GM12865 (cell line): ENCODE data around the gene SALL1.

Experiments used
- DNase-seq: peaks from one replicate; pipeline ENCODE4 v3.0.0; 2010; ENCODE audit warnings: low read depth
- H3K4me3 ChIP-seq: 2 replicates; pipeline ENCODE4 v1.5.1; 2011; ENCODE audit warnings: mild to moderate bottlenecking, low read depth, low read length, control low read depth
- TF ChIP-seq, protein P1 (sequence below): IDR thresholded peaks from 2 replicates; pipeline ENCODE4 v1.5.1; 2011; ENCODE audit warnings: low read length, control low read depth, low read depth, inconsistent platforms; ENCODE audit not compliant: insufficient read depth; ENCODE audit errors: missing control alignments

The SALL1 gene

DNA sequence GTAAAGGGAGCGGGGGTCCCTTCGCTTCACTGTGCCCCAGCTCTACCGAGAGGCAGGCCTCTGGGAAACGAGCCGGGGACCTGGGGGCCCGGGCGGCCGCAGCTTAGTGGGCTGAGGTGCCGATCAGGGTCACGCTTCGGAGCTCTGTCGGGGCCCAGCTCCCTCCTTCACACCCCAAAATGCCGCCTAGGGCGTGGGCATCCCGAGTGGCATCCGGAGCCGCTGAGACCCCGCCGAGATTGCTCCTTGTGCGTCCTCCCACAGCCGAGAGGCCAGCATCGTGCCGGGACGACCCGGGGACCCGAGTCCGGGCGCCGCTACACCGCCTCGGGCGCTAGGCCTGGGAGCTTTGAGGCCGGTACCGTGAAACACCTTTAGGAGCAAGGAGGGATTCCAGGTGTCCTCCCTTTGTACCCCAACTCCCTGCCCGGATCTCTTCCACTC is 1.3 kb downstream of the SALL1 start:
- H3K4me3 ChIP-seq = no peak overlapping the region
- no peak for DNase-seq
- TF ChIP-seq, protein P1, sequence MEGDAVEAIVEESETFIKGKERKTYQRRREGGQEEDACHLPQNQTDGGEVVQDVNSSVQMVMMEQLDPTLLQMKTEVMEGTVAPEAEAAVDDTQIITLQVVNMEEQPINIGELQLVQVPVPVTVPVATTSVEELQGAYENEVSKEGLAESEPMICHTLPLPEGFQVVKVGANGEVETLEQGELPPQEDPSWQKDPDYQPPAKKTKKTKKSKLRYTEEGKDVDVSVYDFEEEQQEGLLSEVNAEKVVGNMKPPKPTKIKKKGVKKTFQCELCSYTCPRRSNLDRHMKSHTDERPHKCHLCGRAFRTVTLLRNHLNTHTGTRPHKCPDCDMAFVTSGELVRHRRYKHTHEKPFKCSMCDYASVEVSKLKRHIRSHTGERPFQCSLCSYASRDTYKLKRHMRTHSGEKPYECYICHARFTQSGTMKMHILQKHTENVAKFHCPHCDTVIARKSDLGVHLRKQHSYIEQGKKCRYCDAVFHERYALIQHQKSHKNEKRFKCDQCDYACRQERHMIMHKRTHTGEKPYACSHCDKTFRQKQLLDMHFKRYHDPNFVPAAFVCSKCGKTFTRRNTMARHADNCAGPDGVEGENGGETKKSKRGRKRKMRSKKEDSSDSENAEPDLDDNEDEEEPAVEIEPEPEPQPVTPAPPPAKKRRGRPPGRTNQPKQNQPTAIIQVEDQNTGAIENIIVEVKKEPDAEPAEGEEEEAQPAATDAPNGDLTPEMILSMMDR = no peak

DNA sequence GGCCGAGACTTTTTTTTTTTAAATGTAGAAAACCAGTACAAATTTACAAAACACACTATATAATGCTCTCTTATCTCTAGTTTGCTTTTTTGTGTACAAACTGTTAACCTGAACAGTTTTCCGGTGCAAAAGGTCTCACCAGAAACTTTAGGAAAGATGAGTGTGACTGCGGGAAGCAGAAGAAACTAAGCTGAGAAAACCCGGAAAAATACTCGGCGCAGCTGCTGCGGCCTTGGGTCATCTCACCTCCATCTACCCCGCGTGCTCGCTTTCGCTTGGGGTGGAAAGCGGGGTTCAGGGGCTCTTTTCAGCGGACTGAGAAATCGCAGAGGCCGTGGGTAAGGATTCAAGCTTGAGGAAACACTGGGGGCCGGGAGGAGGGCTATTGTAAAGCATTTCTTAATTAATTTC is 1.8 kb downstream of the SALL1 start:
- H3K4me3 ChIP-seq = no peak overlapping the region
- DNase-seq = no peak
- TF ChIP-seq, protein P1 = no peak

DNA sequence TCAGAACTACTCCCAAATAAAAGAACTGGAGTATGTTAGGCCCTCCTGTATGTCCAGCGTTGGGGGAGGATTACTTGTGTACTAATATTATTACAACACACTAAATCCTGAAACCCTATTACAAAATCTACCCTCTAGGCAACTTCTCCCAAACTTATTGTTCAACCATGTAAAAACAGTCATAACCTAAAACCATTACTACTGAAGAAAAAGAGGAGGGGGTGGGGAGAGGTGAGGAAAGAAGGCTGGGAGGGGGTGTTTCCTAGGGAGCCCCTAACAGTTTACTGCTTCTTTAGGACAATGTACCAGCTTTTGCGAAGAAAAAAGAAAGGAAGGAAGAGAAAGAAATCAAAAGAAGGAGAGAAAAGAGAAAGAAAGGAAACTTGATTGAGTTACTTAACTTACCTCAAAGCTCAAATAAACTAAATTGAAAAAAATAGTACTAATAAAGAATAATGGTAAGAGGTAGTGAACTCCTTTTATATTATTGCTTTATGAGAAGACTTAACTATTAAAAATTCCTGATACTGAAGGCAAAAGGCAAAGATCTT is 2.3 kb downstream of the SALL1 start:
- no peak for DNase-seq
- TF ChIP-seq, protein P1 = no peak
- H3K4me3 ChIP-seq = no peak overlapping the region

DNA sequence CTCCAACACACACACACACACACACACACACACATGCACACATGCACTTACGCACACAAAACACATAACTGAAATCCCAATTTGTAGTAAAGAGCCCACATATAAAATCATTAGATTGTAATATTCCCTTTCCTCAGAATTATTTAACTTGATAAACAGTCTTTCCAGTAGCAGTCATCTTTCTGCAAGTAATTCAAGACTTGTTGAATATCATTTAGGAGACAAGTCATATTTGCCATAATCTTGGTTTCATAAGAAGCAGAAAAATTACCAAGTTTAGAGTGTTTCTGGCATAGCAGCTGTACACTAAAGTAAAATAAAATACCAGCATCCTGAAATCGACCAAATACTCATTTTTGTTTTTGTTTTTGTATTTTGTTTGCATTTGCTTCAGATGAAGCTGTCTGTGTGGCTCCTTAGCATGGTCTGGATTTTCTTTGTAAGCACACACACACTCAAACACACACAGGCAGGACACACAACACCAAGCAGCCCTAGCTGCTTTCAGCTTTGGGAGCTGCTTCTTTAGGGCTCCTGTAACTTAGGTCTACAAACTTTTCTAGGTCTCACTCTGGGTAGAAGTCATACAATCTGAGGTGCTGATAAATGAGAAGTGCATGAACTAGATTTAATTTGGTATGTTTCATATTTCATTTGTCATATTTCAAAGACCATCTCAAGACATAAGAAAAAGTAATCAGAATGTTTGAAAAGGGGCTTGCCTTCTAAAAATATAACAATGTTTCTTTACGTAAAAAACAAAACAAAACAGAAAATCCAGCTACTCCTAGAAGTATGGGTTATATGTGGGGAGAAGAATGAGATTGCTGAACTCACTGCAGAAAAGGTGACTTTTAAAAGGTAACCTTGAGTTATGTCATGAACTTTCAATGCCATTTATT is 3.0 kb downstream of the SALL1 start:
- H3K4me3 ChIP-seq = no peak overlapping the region
- DNase-seq = no peak

DNA sequence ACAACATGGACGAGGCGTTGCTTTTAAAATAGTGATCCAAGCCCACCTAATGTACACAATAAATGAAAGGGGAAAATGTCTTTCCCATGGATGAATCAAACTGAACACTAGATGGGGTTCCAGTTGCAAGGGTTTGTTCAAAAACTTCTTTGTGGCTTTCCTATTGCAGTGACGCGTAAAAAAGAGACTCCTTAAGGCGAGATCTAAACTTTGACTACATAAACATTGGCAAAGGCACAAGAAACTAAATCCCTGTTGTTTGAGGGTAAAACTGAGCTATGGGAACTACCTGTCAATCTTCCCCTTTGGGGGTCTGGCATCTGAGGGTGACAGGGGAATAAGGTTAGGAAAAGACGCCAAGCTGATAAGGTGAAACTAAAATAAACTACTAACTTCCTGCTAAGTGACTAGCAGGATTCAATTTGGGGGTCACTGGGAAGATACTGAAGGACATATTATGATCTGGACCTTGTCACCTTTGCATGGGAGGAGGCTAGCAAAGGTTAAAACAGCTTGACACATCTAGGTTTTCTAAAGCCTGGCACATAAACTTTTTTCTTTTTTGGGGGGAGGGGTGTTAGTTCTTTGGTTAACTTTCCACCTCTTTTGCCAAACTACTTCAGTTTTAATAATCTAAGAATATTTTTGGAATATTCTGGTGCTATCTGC is 4.7 kb downstream of the SALL1 start:
- H3K4me3 ChIP-seq = no peak overlapping the region
- TF ChIP-seq, protein P1 = no peak
- no peak for DNase-seq

More for the DNA sequence above, 3.0 kb downstream of the SALL1 start:
- TF ChIP-seq, protein P1 = no peak

DNA sequence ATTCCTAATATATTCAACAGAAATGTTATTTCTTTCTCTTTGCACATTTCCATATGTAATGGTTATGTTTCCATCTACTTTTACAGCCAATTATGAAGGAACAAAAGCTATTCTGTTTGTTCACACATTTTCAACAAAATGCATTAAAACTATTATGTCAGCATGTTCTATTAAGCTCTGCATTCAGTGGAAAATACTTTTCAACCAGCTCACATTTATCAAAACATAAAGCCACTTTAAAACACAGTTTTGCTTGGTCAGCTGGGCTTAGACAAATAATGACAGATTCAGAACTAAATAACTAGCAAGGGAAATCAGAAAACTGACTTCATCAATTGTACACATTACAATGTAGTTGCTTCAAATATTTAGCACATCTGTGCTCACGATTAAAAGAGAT is 6.9 kb downstream of the SALL1 start:
- DNase-seq = no peak
- TF ChIP-seq, protein P1 = no peak
- no peak overlapping the region for H3K4me3 ChIP-seq
